T-helper 1 cell treated with Interleukin-12 subunit alpha and Interleukin-12 subunit beta and Interleukin-4 antibody, amounts not matched to agents 30 μg/mL and 1 μg/mL, for 36 hours (primary cell): ENCODE measurements around the gene CYP26A1.

Source experiments
- H3K27ac Mint-ChIP-seq: one replicate; pipeline ENCODE4 v1.8.0; 2021; ENCODE audit warnings: mild to moderate bottlenecking, mixed read lengths
- H3K27me3 Mint-ChIP-seq: one replicate; pipeline ENCODE4 v1.8.0; 2021; ENCODE audit warnings: low read depth, mixed read lengths
- H3K36me3 Mint-ChIP-seq: one replicate; pipeline ENCODE4 v1.8.0; 2021; ENCODE audit warnings: low read depth, mixed read lengths
- H3K4me1 Mint-ChIP-seq: one replicate; pipeline ENCODE4 v1.8.0; 2021; ENCODE audit warnings: low read depth, mixed read lengths
- H3K4me3 Mint-ChIP-seq: one replicate; pipeline ENCODE4 v1.8.0; 2021; ENCODE audit warnings: mild to moderate bottlenecking, moderate library complexity, mixed read lengths
- H3K9me3 Mint-ChIP-seq: one replicate; pipeline ENCODE4 v1.8.0; 2021; ENCODE audit warnings: mixed read lengths

CYP26A1 gene

DNA sequence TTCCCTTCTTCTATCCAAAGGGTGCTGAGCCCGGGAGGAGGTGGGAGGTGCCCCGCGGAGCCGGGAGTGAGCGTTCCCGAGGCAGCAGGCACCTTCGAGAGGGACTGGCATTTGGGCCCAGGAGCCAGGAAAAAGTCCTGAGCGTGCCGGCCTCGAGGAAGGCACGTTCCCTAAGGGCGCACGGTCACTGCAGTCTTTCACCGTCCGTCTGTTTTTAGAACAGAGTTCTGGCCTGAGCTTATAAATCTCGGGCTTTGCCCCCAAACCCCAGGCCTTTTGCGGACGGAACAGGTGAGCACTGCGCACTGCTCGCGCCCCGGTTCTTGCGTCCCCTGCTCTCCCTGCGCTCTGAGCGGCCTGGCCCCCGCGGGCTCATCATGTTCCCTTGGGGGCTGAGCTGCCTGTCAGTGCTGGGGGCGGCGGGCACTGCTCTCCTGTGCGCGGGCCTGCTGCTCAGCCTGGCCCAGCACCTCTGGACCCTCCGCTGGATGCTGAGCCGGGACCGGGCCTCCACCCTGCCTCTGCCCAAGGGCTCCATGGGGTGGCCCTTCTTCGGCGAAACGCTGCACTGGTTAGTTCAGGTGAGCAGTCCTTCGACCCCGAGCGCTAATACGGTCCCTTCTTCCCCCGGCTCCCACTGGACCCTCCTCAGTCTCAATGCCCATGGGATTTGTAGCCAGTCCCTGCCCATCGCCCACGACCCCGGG is 12.7 kb upstream of the CYP26A1 start:
- no peak overlapping the region for H3K27ac Mint-ChIP-seq
- no peaks in the 10 kb centered on the region for H3K9me3 Mint-ChIP-seq
- no peak overlapping the region for H3K4me3 Mint-ChIP-seq
- peaks cover 51% of the 10 kb centered on the region for H3K27me3 Mint-ChIP-seq
- peaks cover 4% of the 10 kb centered on the region for H3K4me1 Mint-ChIP-seq
- H3K36me3 Mint-ChIP-seq: peaks cover 4% of the 10 kb centered on the region

DNA sequence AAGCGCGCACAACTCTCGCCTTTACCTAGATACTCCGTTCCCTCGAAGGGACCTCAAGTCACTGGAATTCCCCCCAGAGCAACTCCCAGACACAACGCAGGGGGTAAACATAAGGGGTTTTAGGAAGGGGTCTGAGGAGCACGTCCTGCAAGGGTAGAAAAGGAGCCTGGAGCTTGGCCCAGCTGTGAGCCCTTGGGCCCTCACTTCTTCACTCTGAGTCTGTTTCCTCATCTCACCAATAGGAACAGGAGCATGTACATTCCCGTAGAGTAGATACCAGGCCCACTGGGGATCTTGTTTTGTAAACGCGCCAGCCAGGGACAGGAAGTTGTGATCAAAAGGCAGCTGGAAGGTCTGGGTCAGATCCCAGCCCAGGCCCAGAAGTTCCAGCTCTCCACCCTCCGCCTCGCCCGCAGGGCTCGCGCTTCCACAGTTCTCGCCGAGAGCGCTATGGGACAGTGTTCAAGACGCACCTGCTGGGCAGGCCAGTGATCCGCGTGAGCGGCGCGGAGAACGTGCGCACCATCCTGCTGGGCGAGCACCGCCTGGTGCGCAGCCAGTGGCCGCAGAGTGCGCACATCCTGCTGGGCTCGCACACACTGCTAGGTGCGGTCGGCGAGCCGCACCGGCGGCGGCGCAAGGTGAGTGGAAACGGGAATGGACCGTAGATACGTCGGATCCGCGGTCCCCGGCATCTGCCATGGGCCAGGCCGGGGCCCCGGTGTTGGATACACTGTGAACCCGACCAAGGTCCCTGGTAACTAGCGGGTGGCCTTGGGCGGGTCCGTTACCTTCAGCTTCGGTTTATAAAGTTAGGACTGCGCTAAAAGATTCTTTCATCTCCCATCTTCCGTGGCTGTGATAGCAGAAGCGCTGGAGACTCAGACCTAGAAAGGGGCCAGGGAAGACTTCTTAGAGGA is 11.8 kb upstream of the CYP26A1 start:
- Mint-ChIP-seq H3K4me3 (peak overlapping the region; percentile 67), H3K36me3 (peaks cover 4% of the 10 kb centered on the region), H3K9me3 (no peaks in the 10 kb centered on the region), H3K27ac (no peak overlapping the region), H3K27me3 (peaks cover 58% of the 10 kb centered on the region), H3K4me1 (peaks cover 4% of the 10 kb centered on the region)

DNA sequence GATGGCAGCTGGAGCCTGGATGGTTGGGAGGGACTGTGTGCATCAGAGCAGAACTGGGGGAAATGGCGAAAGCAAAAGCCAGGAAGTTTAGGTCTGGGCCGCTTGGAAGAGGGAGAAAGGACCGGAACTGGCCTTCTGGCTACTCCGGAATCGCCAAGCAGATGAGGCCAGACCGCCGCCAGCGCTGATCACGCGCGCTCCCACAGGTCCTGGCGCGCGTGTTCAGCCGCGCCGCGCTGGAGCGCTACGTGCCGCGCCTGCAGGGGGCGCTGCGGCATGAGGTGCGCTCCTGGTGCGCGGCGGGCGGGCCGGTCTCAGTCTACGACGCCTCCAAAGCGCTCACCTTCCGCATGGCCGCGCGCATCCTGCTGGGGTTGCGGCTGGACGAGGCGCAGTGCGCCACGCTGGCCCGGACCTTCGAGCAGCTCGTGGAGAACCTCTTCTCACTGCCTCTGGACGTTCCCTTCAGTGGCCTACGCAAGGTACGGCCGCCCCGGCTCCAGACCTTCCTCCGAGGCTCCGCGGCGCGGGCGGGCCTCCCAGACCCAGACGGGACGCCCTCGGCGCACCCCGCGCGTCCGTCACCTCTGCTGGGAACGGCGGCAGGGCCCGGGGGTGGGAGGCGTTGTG is 11.1 kb upstream of the CYP26A1 start:
- peaks cover 4% of the 10 kb centered on the region for H3K36me3 Mint-ChIP-seq
- H3K27me3 Mint-ChIP-seq: peaks cover 62% of the 10 kb centered on the region
- H3K4me3 Mint-ChIP-seq: peak overlapping the region; percentile 67

GRCh38 chr10:93063144-93063976 is 10.3 kb upstream of the CYP26A1 start:
- peaks cover 68% of the 10 kb centered on the region for H3K27me3 Mint-ChIP-seq
- peaks cover 4% of the 10 kb centered on the region for H3K36me3 Mint-ChIP-seq
- no peaks in the 10 kb centered on the region for H3K9me3 Mint-ChIP-seq
- peak overlapping the region; percentile 43 for H3K4me3 Mint-ChIP-seq
- H3K27ac Mint-ChIP-seq: no peak overlapping the region
- peaks cover 6% of the 10 kb centered on the region for H3K4me1 Mint-ChIP-seq

More for the DNA sequence above, 11.1 kb upstream of the CYP26A1 start:
- H3K4me1 Mint-ChIP-seq: peaks cover 4% of the 10 kb centered on the region
- H3K27ac Mint-ChIP-seq: no peak overlapping the region
- H3K9me3 Mint-ChIP-seq: no peaks in the 10 kb centered on the region

GRCh38 chr10:93063977-93064660 is 9.6 kb upstream of the CYP26A1 start:
- Mint-ChIP-seq H3K36me3 (peaks cover 4% of the 10 kb centered on the region), H3K9me3 (no peaks in the 10 kb centered on the region), H3K27me3 (peaks cover 75% of the 10 kb centered on the region), H3K4me3 (no peak overlapping the region), H3K4me1 (peaks cover 10% of the 10 kb centered on the region), H3K27ac (no peak overlapping the region)

- no peak overlapping the region for H3K27ac Mint-ChIP-seq
Measured at GRCh38 chr10:93064874-93065660, 8.6 kb upstream of the CYP26A1 start.

GRCh38 chr10:93065675-93066543 is 7.8 kb upstream of the CYP26A1 start:
- H3K9me3 Mint-ChIP-seq: no peaks in the 10 kb centered on the region
- H3K27me3 Mint-ChIP-seq: peaks cover 82% of the 10 kb centered on the region
- no peak overlapping the region for H3K4me3 Mint-ChIP-seq
- no peak overlapping the region for H3K27ac Mint-ChIP-seq
- H3K36me3 Mint-ChIP-seq: no peaks in the 10 kb centered on the region
- peaks cover 10% of the 10 kb centered on the region for H3K4me1 Mint-ChIP-seq

More at GRCh38 chr10:93064874-93065660, 8.6 kb upstream of the CYP26A1 start:
- peaks cover under 1% of the 10 kb centered on the region for H3K36me3 Mint-ChIP-seq
- peaks cover 10% of the 10 kb centered on the region for H3K4me1 Mint-ChIP-seq
- H3K9me3 Mint-ChIP-seq: no peaks in the 10 kb centered on the region
- no peak overlapping the region for H3K4me3 Mint-ChIP-seq
- H3K27me3 Mint-ChIP-seq: peaks cover 78% of the 10 kb centered on the region

DNA sequence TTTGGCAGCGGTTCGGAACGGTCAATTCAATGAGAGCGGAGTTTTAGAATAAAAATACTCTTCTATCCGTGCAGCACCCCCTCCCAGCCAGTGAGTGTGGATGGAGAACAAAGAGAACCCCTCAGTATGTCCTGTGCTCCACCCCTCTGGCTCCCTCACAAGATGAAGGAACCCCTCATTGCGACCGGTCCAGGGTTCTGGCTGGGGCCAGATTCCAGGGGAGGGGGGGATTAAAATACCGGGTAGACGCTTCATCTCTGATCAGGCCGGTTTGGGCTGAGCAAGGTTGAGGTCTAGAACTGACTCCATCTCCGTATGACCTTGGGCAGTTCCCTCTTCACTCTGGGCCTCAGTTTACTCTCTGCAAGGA is 7.2 kb upstream of the CYP26A1 start:
- no peak overlapping the region for H3K4me3 Mint-ChIP-seq
- no peak overlapping the region for H3K27ac Mint-ChIP-seq
- no peaks in the 10 kb centered on the region for H3K9me3 Mint-ChIP-seq
- peaks cover 10% of the 10 kb centered on the region for H3K4me1 Mint-ChIP-seq
- H3K27me3 Mint-ChIP-seq: peaks cover 85% of the 10 kb centered on the region
- H3K36me3 Mint-ChIP-seq: no peaks in the 10 kb centered on the region

GRCh38 chr10:93067443-93068365 is 6.0 kb upstream of the CYP26A1 start:
- Mint-ChIP-seq H3K4me3 (no peak overlapping the region), H3K27ac (no peak overlapping the region), H3K4me1 (peaks cover 10% of the 10 kb centered on the region)

GRCh38 chr10:93068411-93069244 is 5.1 kb upstream of the CYP26A1 start:
- Mint-ChIP-seq H3K4me3 (no peak overlapping the region), H3K9me3 (no peaks in the 10 kb centered on the region), H3K27me3 (peaks cover 90% of the 10 kb centered on the region), H3K36me3 (no peaks in the 10 kb centered on the region), H3K4me1 (peaks cover 10% of the 10 kb centered on the region), H3K27ac (no peak overlapping the region)

More at GRCh38 chr10:93067443-93068365, 6.0 kb upstream of the CYP26A1 start:
- H3K36me3 Mint-ChIP-seq: no peaks in the 10 kb centered on the region
- H3K9me3 Mint-ChIP-seq: no peaks in the 10 kb centered on the region
- peaks cover 87% of the 10 kb centered on the region for H3K27me3 Mint-ChIP-seq

- H3K36me3 Mint-ChIP-seq: no peaks in the 10 kb centered on the region
- H3K27ac Mint-ChIP-seq: no peak overlapping the region
- H3K9me3 Mint-ChIP-seq: no peaks in the 10 kb centered on the region
- peaks cover 9% of the 10 kb centered on the region for H3K4me1 Mint-ChIP-seq
- peaks cover 85% of the 10 kb centered on the region for H3K27me3 Mint-ChIP-seq
- no peak overlapping the region for H3K4me3 Mint-ChIP-seq
Measured at GRCh38 chr10:93069245-93069561, 4.5 kb upstream of the CYP26A1 start.
